Osteoblast (primary cell): Measurements from ENCODE around the gene TBC1D10A. TPM values are rescaled to one million over a fixed set of nuclear protein-coding genes. Genes with fewer than 3 reads are reported as not detected.
A peak's percentile ranks its signal among the peaks of the same experiment; 100 is the strongest.

ENCODE experiments used
- DNase-seq: peaks from one replicate; pipeline ENCODE4 v3.0.0; 2011; ENCODE audit warnings: low spot score, mixed read lengths; ENCODE audit not compliant: insufficient read length; ENCODE audit errors: missing footprints
- H2AFZ ChIP-seq: 2 replicates; pipeline ENCODE4 v1.6.0; 2011; ENCODE audit warnings: mild to moderate bottlenecking, low read length
- H3K27ac ChIP-seq: 2 replicates; pipeline ENCODE4 v1.5.1; 2011; ENCODE audit warnings: mild to moderate bottlenecking, low read depth, low read length, moderate library complexity
- H3K27me3 ChIP-seq: 2 replicates; pipeline ENCODE4 v1.6.0; 2012; ENCODE audit warnings: mild to moderate bottlenecking, control low read depth, inconsistent platforms, low read length, moderate library complexity; ENCODE audit not compliant: insufficient read depth
- H3K36me3 ChIP-seq: 2 replicates; pipeline ENCODE4 v1.5.1; 2011; ENCODE audit warnings: mild to moderate bottlenecking, low read length, control low read depth, moderate library complexity; ENCODE audit not compliant: insufficient read depth
- H3K4me1 ChIP-seq: 2 replicates; pipeline ENCODE4 v1.5.1; 2011; ENCODE audit warnings: mild to moderate bottlenecking, low read length, control low read depth, moderate library complexity; ENCODE audit not compliant: insufficient read depth
- H3K4me2 ChIP-seq: 2 replicates; pipeline ENCODE4 v1.6.0; 2011; ENCODE audit warnings: mild to moderate bottlenecking, low read length; ENCODE audit not compliant: insufficient read depth
- H3K4me3 ChIP-seq: fragments of 200-600 bp; sonication (generic); 3 replicates; pipeline ENCODE4 v1.5.1; 2012; ENCODE audit warnings: mild to moderate bottlenecking, low read length, inconsistent platforms; ENCODE audit not compliant: insufficient read depth
- H3K79me2 ChIP-seq: 2 replicates; pipeline ENCODE4 v1.6.0; 2012; ENCODE audit warnings: mild to moderate bottlenecking, low read length, control low read depth, inconsistent platforms; ENCODE audit not compliant: insufficient read depth
- H3K9me3 ChIP-seq: 2 replicates; pipeline ENCODE4 v1.5.1; 2011; ENCODE audit warnings: low read depth, low read length, control low read depth
- H4K20me1 ChIP-seq: 2 replicates; pipeline ENCODE4 v1.6.0; 2012; ENCODE audit warnings: mild to moderate bottlenecking, low read length, control low read depth; ENCODE audit not compliant: insufficient read depth
- total RNA-seq: library from RNA; depleted of rRNA; stranded (reverse); fragments of >200 nt; gene quantifications from 2 replicates; pipeline ENCODE4 v1.2.3, GENCODE V29; 2012
- TF ChIP-seq, protein P1 (sequence below): IDR thresholded peaks from 2 replicates; pipeline ENCODE4 v1.5.1; 2011; ENCODE audit warnings: mild to moderate bottlenecking, low read depth, low read length, moderate library complexity; ENCODE audit errors: extremely low read depth

TBC1D10A gene
- total RNA-seq, 1 donor, result 32.9 TPM

DNA sequence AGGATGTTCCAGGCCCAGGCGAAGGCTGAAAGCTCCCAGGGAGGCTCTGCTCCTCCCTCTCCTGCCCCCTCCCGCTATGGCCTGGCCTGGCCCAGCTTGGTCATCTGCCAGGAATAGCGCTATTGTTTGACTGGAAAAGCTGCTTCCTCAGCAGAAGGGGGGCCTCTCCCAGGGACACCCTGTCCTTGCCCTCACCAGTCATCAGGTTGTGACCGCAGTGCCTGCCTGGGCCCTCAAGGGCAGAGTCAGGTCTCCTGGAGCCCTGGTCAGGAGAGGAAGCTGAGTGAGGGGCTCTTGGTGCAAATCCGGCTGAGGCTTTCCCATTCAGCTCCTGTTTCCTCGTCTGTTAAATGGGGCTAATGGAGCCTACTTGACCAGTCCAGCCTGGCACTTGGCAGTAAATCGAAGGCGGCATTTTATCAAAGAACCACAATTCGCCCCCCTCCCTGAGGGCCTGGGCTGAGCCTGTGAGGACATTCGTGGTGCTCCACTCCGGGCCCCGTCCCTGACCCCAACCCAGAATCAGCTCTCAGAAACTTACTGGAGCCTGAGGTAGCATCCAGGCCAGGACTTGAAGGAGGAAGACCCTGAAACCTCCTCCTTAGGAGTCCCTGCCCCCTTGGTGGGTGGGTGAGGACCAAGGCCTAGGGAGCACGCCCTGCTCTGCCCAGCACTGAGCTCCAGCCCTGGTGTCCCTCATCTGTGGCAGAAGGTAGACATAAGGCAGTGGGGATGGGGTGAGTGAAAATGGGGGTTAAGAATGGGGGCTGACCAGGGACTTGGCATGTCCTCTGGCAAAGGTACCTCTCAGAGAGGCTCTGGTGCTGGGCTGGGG is 35.5 kb downstream of the TBC1D10A start:
- H4K20me1 ChIP-seq, result peaks cover 29% of the 10 kb centered on the region
- no peaks in the 10 kb centered on the region for H3K27me3 ChIP-seq
- H3K4me3 ChIP-seq, result no peak overlapping the region
- H3K36me3 ChIP-seq, result peaks cover 36% of the 10 kb centered on the region
- H3K9me3 ChIP-seq, result no peaks in the 10 kb centered on the region
- H2AFZ ChIP-seq, result no peak overlapping the region
- peak; percentile 22 for DNase-seq
- H3K4me1 ChIP-seq, result peaks cover 27% of the 10 kb centered on the region
- peaks cover 3% of the 10 kb centered on the region for H3K79me2 ChIP-seq
- TF ChIP-seq, protein P1, sequence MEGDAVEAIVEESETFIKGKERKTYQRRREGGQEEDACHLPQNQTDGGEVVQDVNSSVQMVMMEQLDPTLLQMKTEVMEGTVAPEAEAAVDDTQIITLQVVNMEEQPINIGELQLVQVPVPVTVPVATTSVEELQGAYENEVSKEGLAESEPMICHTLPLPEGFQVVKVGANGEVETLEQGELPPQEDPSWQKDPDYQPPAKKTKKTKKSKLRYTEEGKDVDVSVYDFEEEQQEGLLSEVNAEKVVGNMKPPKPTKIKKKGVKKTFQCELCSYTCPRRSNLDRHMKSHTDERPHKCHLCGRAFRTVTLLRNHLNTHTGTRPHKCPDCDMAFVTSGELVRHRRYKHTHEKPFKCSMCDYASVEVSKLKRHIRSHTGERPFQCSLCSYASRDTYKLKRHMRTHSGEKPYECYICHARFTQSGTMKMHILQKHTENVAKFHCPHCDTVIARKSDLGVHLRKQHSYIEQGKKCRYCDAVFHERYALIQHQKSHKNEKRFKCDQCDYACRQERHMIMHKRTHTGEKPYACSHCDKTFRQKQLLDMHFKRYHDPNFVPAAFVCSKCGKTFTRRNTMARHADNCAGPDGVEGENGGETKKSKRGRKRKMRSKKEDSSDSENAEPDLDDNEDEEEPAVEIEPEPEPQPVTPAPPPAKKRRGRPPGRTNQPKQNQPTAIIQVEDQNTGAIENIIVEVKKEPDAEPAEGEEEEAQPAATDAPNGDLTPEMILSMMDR, result no peak
- H3K27ac ChIP-seq, result peak overlapping the region; percentile 6
- H3K4me2 ChIP-seq, result no peak overlapping the region

DNA sequence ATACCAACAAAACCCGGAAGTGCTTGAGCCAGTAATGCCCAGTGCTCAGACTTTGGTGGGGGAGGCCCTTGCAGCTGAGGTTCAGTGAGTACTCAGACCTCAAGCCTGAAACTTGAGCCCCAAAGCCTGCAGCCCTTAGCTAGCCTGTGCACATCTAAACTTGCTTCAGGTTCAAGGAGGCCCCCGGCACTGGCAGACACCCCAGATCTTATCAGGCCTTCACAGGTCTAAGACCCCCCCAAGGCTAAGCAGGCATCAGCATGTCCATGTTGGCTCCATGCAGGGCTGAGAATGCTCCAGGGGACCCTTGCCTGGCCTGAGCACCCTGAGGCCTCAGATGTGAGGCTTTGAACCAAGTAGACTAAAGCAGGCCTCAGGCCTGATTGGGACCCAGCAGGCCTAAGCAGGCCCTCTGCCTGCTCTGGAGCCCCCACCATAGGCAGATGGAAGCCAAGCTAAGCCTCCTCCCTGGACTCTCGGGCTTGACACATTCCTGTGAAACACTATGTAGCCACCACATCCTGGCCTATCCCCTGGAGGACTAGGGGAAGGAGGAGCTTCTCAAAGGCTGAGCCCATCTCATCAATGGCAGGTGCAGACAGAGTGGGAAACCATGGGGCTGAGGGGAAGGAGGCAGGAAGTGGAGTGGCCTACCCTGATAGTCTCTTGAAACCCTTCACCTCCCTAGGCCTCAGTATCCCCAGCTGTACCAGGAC is 36.2 kb downstream of the TBC1D10A start:
- Histone ChIP-seq H3K9me3 (no peaks in the 10 kb centered on the region), H3K79me2 (no peaks in the 10 kb centered on the region), H3K4me1 (peaks cover 27% of the 10 kb centered on the region), H3K4me3 (peak overlapping the region; percentile 90), H3K27ac (peak overlapping the region; percentile 6), H4K20me1 (peaks cover 25% of the 10 kb centered on the region), H3K4me2 (peak overlapping the region; percentile 84), H3K27me3 (no peaks in the 10 kb centered on the region), H3K36me3 (peaks cover 29% of the 10 kb centered on the region), H2AFZ (no peak overlapping the region)
- peak; percentile 95 for DNase-seq
- TF ChIP-seq, protein P1, result no peak

DNA sequence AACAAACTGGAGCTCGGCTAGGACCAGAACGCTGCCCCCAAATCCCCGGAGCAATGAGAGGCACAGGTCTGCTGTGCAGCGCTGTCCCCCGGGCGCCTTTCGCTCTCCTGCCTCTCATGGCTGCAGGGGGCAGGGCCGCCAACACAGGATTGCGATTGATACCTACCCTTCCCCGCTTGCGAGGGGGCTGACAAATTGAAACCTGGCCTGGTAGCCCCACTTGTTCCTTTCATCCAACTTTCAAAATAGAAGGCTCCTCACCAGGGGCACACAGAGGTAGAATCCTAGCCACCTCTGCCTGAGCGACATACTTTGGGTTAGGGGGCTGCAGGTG is 36.8 kb downstream of the TBC1D10A start:
- Histone ChIP-seq H3K4me2 (peak overlapping the region; percentile 84), H3K4me3 (peak overlapping the region; percentile 90), H4K20me1 (peaks cover 25% of the 10 kb centered on the region), H3K27ac (peak overlapping the region; percentile 6), H3K36me3 (peaks cover 27% of the 10 kb centered on the region), H3K9me3 (no peaks in the 10 kb centered on the region), H3K79me2 (no peaks in the 10 kb centered on the region), H3K27me3 (no peaks in the 10 kb centered on the region), H2AFZ (no peak overlapping the region), H3K4me1 (peaks cover 27% of the 10 kb centered on the region)
- TF ChIP-seq, protein P1, result no peak
- DNase-seq, result no peak
